Caco-2 (cell line): Measurements from ENCODE around the gene CDC42BPA. TPM values are rescaled to one million over a fixed set of nuclear protein-coding genes. Genes with fewer than 3 reads are reported as not detected.
"Not testable (repeated sequence)": the region's sequence is repeated elsewhere in the genome, so short reads cannot be mapped to it uniquely, and the experiment has no call there.

Experiments used
- BruUV-seq: library from RNA; stranded (reverse); fragments of 400-500 nt; replicated peaks from 2 replicates; lab custom pipeline; 2021; lab: Mats Ljungman, UMichigan
- CTCF ChIA-PET: fragments of 300-600 bp; sonication (Branson Sonifier 250); formaldehyde crosslinking; loops from one replicate; lab custom pipeline; 2022; ENCODE audit warnings: antibody characterized with exemption; lab: Charles Lee
- POLR2A ChIA-PET: fragments of 300-600 bp; sonication (Branson Sonifier 250); formaldehyde crosslinking; loops from one replicate; lab custom pipeline; 2022; ENCODE audit warnings: antibody characterized with exemption; lab: Charles Lee
- DNase-seq, 2 experiments: peaks; one replicate each; pipeline versions ENCODE4 v3.0.0 to v3.0.0-alpha.2; 2020 to 2022
- H3K27me3 ChIP-seq: replicated peaks from 2 replicates; pipeline ENCODE4 v1.6.0; 2011; ENCODE audit warnings: low read length; ENCODE audit not compliant: control insufficient read depth, insufficient read depth
- H3K36me3 ChIP-seq: 2 replicates; pipeline ENCODE4 v1.5.1; 2011; ENCODE audit warnings: low read length; ENCODE audit not compliant: control insufficient read depth, insufficient read depth
- H3K4me1 ChIP-seq: fragments of 250-450 bp; sonication (Bioruptor Pico); 2 replicates; pipeline ENCODE4 v1.5.1; 2020; ENCODE audit warnings: mild to moderate bottlenecking
- H3K4me3 ChIP-seq: 2 replicates; pipeline ENCODE4 v1.5.1; 2011; ENCODE audit warnings: low read depth, mild to moderate bottlenecking, control low read depth, low read length
- H3K9me3 ChIP-seq: fragments of 250-450 bp; sonication (Bioruptor Pico); 2 replicates; pipeline ENCODE4 v1.5.1; 2020; ENCODE audit warnings: mild to moderate bottlenecking, moderate library complexity
- H3K27ac Mint-ChIP-seq: one replicate; pipeline ENCODE4 v1.8.0; 2022; ENCODE audit warnings: mixed read lengths; ENCODE audit not compliant: unreplicated experiment
- H3K27me3 Mint-ChIP-seq: one replicate; pipeline ENCODE4 v1.8.0; 2022; ENCODE audit warnings: mixed read lengths; ENCODE audit not compliant: insufficient read depth, unreplicated experiment
- H3K36me3 Mint-ChIP-seq: one replicate; pipeline ENCODE4 v1.8.0; 2022; ENCODE audit warnings: mild to moderate bottlenecking, mixed read lengths; ENCODE audit not compliant: insufficient read depth, unreplicated experiment
- H3K4me1 Mint-ChIP-seq: one replicate; pipeline ENCODE4 v1.8.0; 2022; ENCODE audit warnings: low read depth, mixed read lengths; ENCODE audit not compliant: unreplicated experiment
- H3K4me3 Mint-ChIP-seq: one replicate; pipeline ENCODE4 v1.8.0; 2022; ENCODE audit warnings: mild to moderate bottlenecking, moderate library complexity, mixed read lengths; ENCODE audit not compliant: unreplicated experiment
- H3K9me3 Mint-ChIP-seq: one replicate; pipeline ENCODE4 v1.8.0; 2022; ENCODE audit warnings: mixed read lengths; ENCODE audit not compliant: unreplicated experiment
- CTCF ChIP-seq, 2 experiments: fragments of 200-600 bp in 1 of 2; IDR thresholded peaks; 1 replicate in 1 of 2; 2 replicates in 1 of 2; pipeline versions ENCODE4 v1.5.1 to v1.8.0; 2011 to 2022; ENCODE audit warnings: antibody characterized with exemption in 1 of 2, control low read depth in 1 of 2, inconsistent platforms in 1 of 2, low read depth in 1 of 2, low read length in 1 of 2, mild to moderate bottlenecking in 1 of 2, moderate library complexity in 1 of 2; ENCODE audit not compliant: insufficient read depth in 1 of 2, severe bottlenecking in 1 of 2, unreplicated experiment in 1 of 2
- intact Hi-C: fragments of 100-400 bp; cut with micrococcal nuclease; formaldehyde crosslinking; loops from one replicate; pipeline ENCODE4 v1.10.0; 2022; ENCODE audit not compliant: unreplicated experiment
- total RNA-seq: library from RNA; stranded (reverse); gene quantifications from 2 replicates; pipeline ENCODE4 v1.2.3, GENCODE V29; 2022

CDC42BPA gene
- total RNA-seq, 1 experiment from 2014 or later = 38.3 TPM

GRCh38 chr1:227343206-227343605 is 24.9 kb upstream of the CDC42BPA start:
- DNase-seq = no peak
- Histone ChIP-seq H3K4me1 (no peaks in the 10 kb centered on the region), H3K4me3 (no peak overlapping the region), H3K9me3 (no peaks in the 10 kb centered on the region), H3K36me3 (no peaks in the 10 kb centered on the region), H3K27me3 (no peaks in the 10 kb centered on the region)
- POLR2A ChIA-PET = no interaction called here
- no peak for TF ChIP-seq CTCF (IDR thresholded peaks at IDR 0.05; ENCODE audit: insufficient read depth in 1 of 2, low read depth in 1 of 2, low read length in 1 of 2, severe bottlenecking in 1 of 2, unreplicated experiment in 1 of 2)
- Mint-ChIP-seq H3K4me1 (no peaks in the 10 kb centered on the region), H3K9me3 (no peaks in the 10 kb centered on the region), H3K4me3 (no peak overlapping the region), H3K27me3 (no peaks in the 10 kb centered on the region), H3K27ac (no peak overlapping the region), H3K36me3 (no peaks in the 10 kb centered on the region)
- intact Hi-C loops = no loop called here
- no TSS peak for BruUV-seq
- CTCF ChIA-PET = no interaction called here

DNA sequence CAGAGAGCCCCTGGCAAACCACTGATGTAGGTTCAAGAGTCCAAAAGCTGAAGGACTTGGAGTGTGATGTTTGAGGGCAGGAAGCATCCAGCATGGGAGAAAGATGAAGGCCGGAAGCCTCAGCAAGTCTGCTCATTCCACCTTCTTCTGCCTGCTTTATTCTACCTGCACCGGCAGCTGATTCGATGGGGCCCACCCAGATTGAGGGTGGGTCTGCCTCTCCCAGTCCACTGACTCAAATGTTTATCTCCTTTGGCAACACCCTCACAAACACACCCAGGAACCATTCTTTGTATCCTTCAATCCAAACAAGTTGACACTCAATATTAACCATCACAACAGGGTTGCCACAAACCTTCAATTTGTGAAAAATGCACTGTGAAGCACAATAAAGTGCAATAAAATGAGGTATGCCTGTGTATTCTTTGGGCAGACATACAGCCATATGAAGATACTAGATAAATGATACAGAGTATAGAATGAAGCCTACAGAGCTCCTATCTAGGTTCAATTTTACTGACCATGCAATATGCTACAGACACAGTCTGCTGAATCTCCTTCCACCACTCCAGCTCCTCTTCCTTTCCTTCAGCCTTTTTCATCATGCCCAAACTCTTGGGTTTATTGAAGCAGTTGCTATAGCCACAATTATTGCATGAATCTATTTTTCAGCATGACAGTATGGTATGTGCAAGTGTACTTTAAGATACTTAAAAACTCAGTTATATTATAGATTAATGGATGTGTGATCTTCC is 24.0 kb upstream of the CDC42BPA start:
- H3K36me3 Mint-ChIP-seq = no peaks in the 10 kb centered on the region
- no peaks in the 10 kb centered on the region for H3K9me3 Mint-ChIP-seq
- no peaks in the 10 kb centered on the region for H3K27me3 ChIP-seq
- H3K27me3 Mint-ChIP-seq = no peaks in the 10 kb centered on the region
- BruUV-seq = no TSS peak
- no peak for DNase-seq
- ChIA-PET CTCF (no interaction called here), POLR2A (no interaction called here)
- intact Hi-C loops = no loop called here
- H3K4me3 ChIP-seq = no peak overlapping the region
- H3K9me3 ChIP-seq = no peaks in the 10 kb centered on the region
- no peak overlapping the region for H3K27ac Mint-ChIP-seq
- no peaks in the 10 kb centered on the region for H3K36me3 ChIP-seq
- TF ChIP-seq CTCF (IDR thresholded peaks at IDR 0.05; ENCODE audit: insufficient read depth in 1 of 2, low read depth in 1 of 2, low read length in 1 of 2, severe bottlenecking in 1 of 2, unreplicated experiment in 1 of 2) = no peak
- H3K4me3 Mint-ChIP-seq = no peak overlapping the region
- H3K4me1 Mint-ChIP-seq = no peaks in the 10 kb centered on the region
- no peaks in the 10 kb centered on the region for H3K4me1 ChIP-seq

DNA sequence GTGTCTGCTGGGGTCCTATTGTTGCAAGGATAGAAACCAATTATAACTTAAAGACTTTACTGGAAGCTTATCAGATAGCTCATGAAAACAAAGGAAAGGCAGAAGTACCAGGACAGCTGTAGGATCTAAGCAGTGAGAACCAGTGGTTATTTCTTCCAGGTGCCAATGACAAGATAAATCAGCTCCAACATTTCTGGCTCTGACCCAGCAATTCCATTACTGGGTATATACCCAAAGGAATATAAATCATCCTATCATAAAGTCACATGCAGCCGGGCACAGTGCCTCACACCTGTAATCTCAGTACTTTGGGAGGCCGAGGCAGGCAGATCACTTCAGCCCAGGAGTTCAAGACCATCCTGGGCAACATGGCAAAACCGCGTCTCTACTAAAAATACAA is 17.8 kb upstream of the CDC42BPA start:
- BruUV-seq, H3K4me3 Mint-ChIP-seq, DNase-seq, H3K9me3 Mint-ChIP-seq, POLR2A ChIA-PET, H3K27ac Mint-ChIP-seq, CTCF ChIA-PET, H3K4me1 ChIP-seq, H3K27me3 ChIP-seq, H3K4me1 Mint-ChIP-seq, H3K36me3 ChIP-seq, H3K4me3 ChIP-seq, H3K27me3 Mint-ChIP-seq, intact Hi-C loops, H3K36me3 Mint-ChIP-seq: not testable (repeated sequence)
- H3K9me3 ChIP-seq = peaks cover 13% of the 10 kb centered on the region; the same call in 1 of the 2 replicates
